Activated naive CD4-positive, alpha-beta T cell treated with anti-CD3 and anti-CD28 coated beads, Interleukin-2, amount 50 U/mL, for 72 hours (primary cell): Measurements from ENCODE around the gene CRYGD. TPM values are rescaled to one million over a fixed set of nuclear protein-coding genes. Genes with fewer than 3 reads are reported as not detected.

ENCODE experiments used
- total RNA-seq, 2 donors: library from RNA; stranded (reverse); gene quantifications; one replicate each; pipeline ENCODE4 v1.2.3, GENCODE V29; 2022

Gene CRYGD
- total RNA-seq, 2 donors from 2014 or later = not detected

Other genes with a start within 250 kb of the CRYGD start
- 10 to 100 TPM in 1 of 2 donors, 1 to 10 TPM in 1; 5.2 to 15.8 TPM for gene PLEKHM3, start 99.0 kb downstream of the CRYGD start, total RNA-seq
- not detected for gene CRYGC, start 5.3 kb upstream of the CRYGD start, total RNA-seq
- gene CRYGB, start 21.6 kb upstream of the CRYGD start, total RNA-seq = not detected
- not detected for gene CRYGA, start 39.1 kb upstream of the CRYGD start, total RNA-seq
- not detected for gene C2orf80, start 65.5 kb upstream of the CRYGD start, total RNA-seq
- 10 to 100 TPM; 16.9 to 19.4 TPM for gene IDH1, start 130.5 kb upstream of the CRYGD start, total RNA-seq
- gene PIKFYVE, start 141.7 kb upstream of the CRYGD start, total RNA-seq = 10 to 100 TPM; 23.1 to 25.9 TPM